Esophagus (tissue), 2 donors: ENCODE data around the gene HEMK1. TPM values are rescaled to one million over a fixed set of nuclear protein-coding genes. Genes with fewer than 3 reads are reported as not detected.

ENCODE experiments used
- H3K27ac ChIP-seq, 2 donors: one replicate each; pipeline ENCODE4 v1.5.1; 2013; ENCODE audit warnings: low read depth in 2 of 2, mild to moderate bottlenecking in 2 of 2, inconsistent platforms in 1 of 2, low read length in 1 of 2, moderate library complexity in 1 of 2
- H3K27me3 ChIP-seq, 2 donors: one replicate each; pipeline ENCODE4 v1.6.1; 2013; ENCODE audit warnings: low read length in 2 of 2, control low read depth in 1 of 2, mild to moderate bottlenecking in 1 of 2; ENCODE audit not compliant: insufficient read depth in 2 of 2, control insufficient read depth in 1 of 2
- H3K36me3 ChIP-seq, 2 donors: one replicate each; pipeline ENCODE4 v1.6.1; 2013; ENCODE audit warnings: low read length in 1 of 2; ENCODE audit not compliant: control insufficient read depth in 2 of 2, insufficient read depth in 2 of 2
- H3K4me1 ChIP-seq, 2 donors: one replicate each; pipeline ENCODE4 v1.6.1; 2013; ENCODE audit warnings: low read length in 1 of 2; ENCODE audit not compliant: control insufficient read depth in 2 of 2, insufficient read depth in 2 of 2
- H3K4me3 ChIP-seq, 2 donors: one replicate each; pipeline ENCODE4 v1.5.1; 2013; ENCODE audit warnings: low read length in 2 of 2, mild to moderate bottlenecking in 2 of 2, low read depth in 1 of 2, moderate library complexity in 1 of 2
- H3K9me3 ChIP-seq, 2 donors: one replicate each; pipeline ENCODE4 v1.6.1; 2013; ENCODE audit warnings: mild to moderate bottlenecking in 2 of 2, low read depth in 1 of 2, low read length in 1 of 2, moderate library complexity in 1 of 2; ENCODE audit not compliant: control insufficient read depth in 2 of 2, insufficient read depth in 1 of 2
- WGBS, 2 donors: extraction: QIAGEN DNeasy Blood & Tissue Kit; methylation state at CpG; one replicate each; pipeline ENCODE4 v1.1.7; 2013; 5-methylcytosine and 5-hydroxymethylcytosine counted together
- polyA plus RNA-seq, 2 donors: library from polyadenylated mRNA; stranded (reverse); fragments of 200-250 nt; gene quantifications; one replicate each; pipeline ENCODE4 v1.2.3, GENCODE V29; 2013
- donor health status: healthy with polysubstance abuse.
- donor health status: Bipolar disorder and iron deficiency.

Gene HEMK1
- polyA plus RNA-seq, 2 donors, result 8.3 to 12.9 TPM

DNA sequence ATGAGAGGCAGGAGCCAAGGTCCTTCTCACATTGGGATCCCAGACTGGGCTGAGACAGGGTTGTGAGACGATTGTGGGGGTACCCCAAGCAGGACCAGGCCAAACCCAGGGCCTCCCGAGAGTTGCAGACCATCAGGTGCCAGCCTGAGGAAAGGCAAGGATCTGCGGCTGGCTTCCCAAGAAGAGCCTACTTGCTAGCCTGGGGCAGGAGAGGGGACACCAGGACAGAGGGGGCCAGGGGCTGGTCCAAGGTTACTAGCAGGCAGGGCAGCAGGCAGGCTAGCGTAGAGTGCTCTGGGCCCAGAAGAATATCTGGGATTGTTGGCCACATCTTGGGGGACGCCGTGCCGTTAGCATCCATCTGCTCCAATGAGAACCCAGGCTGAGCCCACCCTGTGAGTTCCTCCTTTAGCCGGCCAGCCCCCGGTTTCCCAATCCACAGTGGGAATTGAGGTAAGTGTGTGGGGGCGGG is 41.7 kb downstream of the HEMK1 start:
- WGBS, 2 donors, result 6 to 8% methylated on average over 10 of the region's 10 CpGs

DNA sequence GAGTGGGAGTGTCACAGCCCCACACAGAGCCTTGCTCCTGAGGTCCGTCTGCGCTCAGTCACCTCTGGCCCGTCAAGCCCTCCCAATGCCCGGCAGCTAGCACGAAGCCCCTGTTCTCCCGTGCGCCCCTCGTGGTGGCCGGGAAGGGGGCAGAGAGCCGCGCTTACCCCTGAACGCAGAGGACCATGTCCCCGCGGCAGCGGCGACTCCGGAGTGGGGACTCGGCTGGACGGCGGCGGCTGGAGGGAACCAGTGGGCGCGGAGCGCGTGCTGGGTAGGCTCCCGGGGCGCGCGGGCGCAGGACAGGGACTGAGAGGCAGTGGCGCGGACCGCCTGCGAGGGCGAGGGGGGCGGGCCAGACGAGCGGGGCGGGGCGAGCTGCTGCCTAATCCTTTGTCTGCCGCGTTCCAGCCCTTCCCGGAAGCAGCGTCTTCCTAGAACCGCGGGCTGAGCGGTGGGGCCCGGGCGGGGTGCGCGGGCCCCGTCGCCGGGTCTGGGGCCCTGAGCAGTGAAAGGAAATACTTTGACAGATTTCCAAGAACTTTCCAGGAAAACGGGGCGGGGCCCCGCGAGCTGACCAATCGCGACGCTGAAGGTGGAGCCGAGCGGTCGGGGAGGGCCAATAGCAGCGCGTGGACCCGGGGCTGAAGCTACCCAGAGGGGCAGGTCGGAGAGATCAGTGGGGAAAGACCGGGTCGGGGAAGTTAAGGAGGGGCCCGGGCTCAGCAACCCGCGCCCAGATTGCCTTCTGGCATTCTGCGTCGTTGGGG is 42.3 kb downstream of the HEMK1 start, which contains the start of gene CISH:
Gene CISH (minus strand): TSS at position 311 of the 770 bp plus-strand sequence. CDS start 124 bp downstream, at position 187.
- Histone ChIP-seq H3K36me3 (peaks cover 0 to 14% of the 10 kb centered on the region in 2 donors), H3K4me3 (peak within 1 kb of the TSS; percentile 68 to 83), H3K27me3 (no peaks in the 10 kb centered on the region), H3K9me3 (no peaks in the 10 kb centered on the region), H3K27ac (peak within 1 kb of the TSS; percentile 83 to 89), H3K4me1 (peaks cover 7 to 33% of the 10 kb centered on the region in 2 donors)
- 0 to 1% methylated on average over 61 to 75 of the region's 75 CpGs for WGBS, 2 donors

More for the DNA sequence above, 41.7 kb downstream of the HEMK1 start:
- Histone ChIP-seq H3K36me3 (peaks cover 0 to 14% of the 10 kb centered on the region in 2 donors), H3K4me3 (peak overlapping the region; percentile 68 to 83), H3K4me1 (peaks cover 7 to 36% of the 10 kb centered on the region in 2 donors), H3K9me3 (no peaks in the 10 kb centered on the region), H3K27ac (peak overlapping the region; percentile 83 to 89), H3K27me3 (no peaks in the 10 kb centered on the region)

- Histone ChIP-seq H3K27ac (peak overlapping the region; percentile 83 to 89), H3K4me3 (peak overlapping the region; percentile 68 to 83), H3K36me3 (peaks cover 0 to 8% of the 10 kb centered on the region in 2 donors), H3K9me3 (no peaks in the 10 kb centered on the region), H3K4me1 (peaks cover 7 to 29% of the 10 kb centered on the region in 2 donors), H3K27me3 (no peaks in the 10 kb centered on the region)
- 5 to 6% methylated on average over 29 of the region's 29 CpGs for WGBS, 2 donors
These were observed 43.0 kb downstream of the HEMK1 start for GRCh38 chr3:50612234-50612882.

GRCh38 chr3:50612970-50613846 is 43.9 kb downstream of the HEMK1 start:
- peaks cover 7 to 27% of the 10 kb centered on the region in 2 donors for H3K4me1 ChIP-seq
- H3K27me3 ChIP-seq, result no peaks in the 10 kb centered on the region
- WGBS, 2 donors, result 53 to 68% methylated on average over 6 of the region's 6 CpGs
- no peak overlapping the region for H3K4me3 ChIP-seq
- peak overlapping the region in 1 of 2 donors; percentile 89 for H3K27ac ChIP-seq
- H3K36me3 ChIP-seq, result no peaks in the 10 kb centered on the region
- no peaks in the 10 kb centered on the region for H3K9me3 ChIP-seq

GRCh38 chr3:50615190-50615589 is 45.9 kb downstream of the HEMK1 start:
- Histone ChIP-seq H3K27ac (no peak overlapping the region), H3K36me3 (no peaks in the 10 kb centered on the region), H3K9me3 (no peaks in the 10 kb centered on the region), H3K4me1 (peaks cover 7 to 16% of the 10 kb centered on the region in 2 donors), H3K27me3 (no peaks in the 10 kb centered on the region), H3K4me3 (no peak overlapping the region)
- WGBS, 2 donors, result 65 to 69% methylated on average over 1 of the region's 1 CpG

- Histone ChIP-seq H3K27me3 (no peaks in the 10 kb centered on the region), H3K4me1 (peaks cover 3 to 14% of the 10 kb centered on the region in 2 donors), H3K36me3 (no peaks in the 10 kb centered on the region), H3K27ac (peak overlapping the region; percentile 89 to 91), H3K4me3 (peak overlapping the region; percentile 53 to 95), H3K9me3 (no peaks in the 10 kb centered on the region)
- 0 to 1% methylated on average over 24 of the region's 24 CpGs for WGBS, 2 donors
These were observed 46.9 kb downstream of the HEMK1 start for GRCh38 chr3:50616003-50616769.

GRCh38 chr3:50616770-50617095 is 47.4 kb downstream of the HEMK1 start:
- H3K27me3 ChIP-seq, result no peaks in the 10 kb centered on the region
- peak overlapping the region; percentile 53 to 95 for H3K4me3 ChIP-seq
- 0 to 1% methylated on average over 17 to 22 of the region's 22 CpGs for WGBS, 2 donors
- H3K36me3 ChIP-seq, result no peaks in the 10 kb centered on the region
- H3K4me1 ChIP-seq, result peaks cover 3 to 12% of the 10 kb centered on the region in 2 donors
- H3K9me3 ChIP-seq, result no peaks in the 10 kb centered on the region
- peak overlapping the region; percentile 89 to 91 for H3K27ac ChIP-seq

DNA sequence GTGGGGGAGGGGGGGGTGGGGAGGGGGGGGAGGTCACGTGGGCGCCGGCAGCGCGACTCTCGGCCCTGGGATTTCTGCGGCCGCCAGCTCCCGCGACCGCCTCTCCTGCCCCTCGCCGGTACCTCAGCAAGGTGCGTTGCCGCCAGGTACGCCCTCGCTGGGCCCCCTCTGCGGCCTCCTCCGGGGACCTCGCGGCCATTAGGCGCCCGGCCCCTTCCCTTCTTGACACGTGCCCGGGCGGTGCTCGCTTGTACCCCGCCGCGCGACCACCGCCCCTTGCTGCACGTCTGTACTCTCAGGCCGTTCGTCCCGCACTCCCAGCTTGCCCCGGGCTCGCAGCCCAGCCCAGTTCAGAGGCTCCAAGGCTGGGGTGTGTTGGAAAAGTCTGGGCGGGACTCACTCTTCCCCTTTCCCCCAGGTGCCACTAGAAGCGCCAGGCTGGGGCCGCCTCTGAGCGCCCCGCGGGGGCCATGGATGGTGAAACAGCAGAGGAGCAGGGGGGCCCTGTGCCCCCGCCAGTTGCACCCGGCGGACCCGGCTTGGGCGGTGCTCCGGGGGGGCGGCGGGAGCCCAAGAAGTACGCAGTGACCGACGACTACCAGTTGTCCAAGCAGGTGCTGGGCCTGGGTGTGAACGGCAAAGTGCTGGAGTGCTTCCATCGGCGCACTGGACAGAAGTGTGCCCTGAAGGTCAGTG is 47.9 kb downstream of the HEMK1 start, which contains the start of gene MAPKAPK3:
Gene MAPKAPK3 (plus strand): TSS at position 56 of the 696 bp plus-strand sequence. CDS start 415 bp downstream, at position 471.
- H3K27ac ChIP-seq, result peak within 1 kb of the TSS; percentile 89 to 96
- 0 to 2% methylated on average over 41 to 58 of the region's 58 CpGs for WGBS, 2 donors
- peaks cover 3 to 12% of the 10 kb centered on the region in 2 donors for H3K4me1 ChIP-seq
- no peaks in the 10 kb centered on the region for H3K9me3 ChIP-seq
- no peaks in the 10 kb centered on the region for H3K27me3 ChIP-seq
- H3K4me3 ChIP-seq, result peak within 1 kb of the TSS; percentile 80 to 95
- H3K36me3 ChIP-seq, result no peaks in the 10 kb centered on the region
